ENCODE measurements around the gene MICAL2. TPM values are rescaled to one million over a fixed set of nuclear protein-coding genes. Genes with fewer than 3 reads are reported as not detected.

Gene MICAL2
- total RNA-seq, 1 experiment from 2014 or later = 53.4 TPM

DNA sequence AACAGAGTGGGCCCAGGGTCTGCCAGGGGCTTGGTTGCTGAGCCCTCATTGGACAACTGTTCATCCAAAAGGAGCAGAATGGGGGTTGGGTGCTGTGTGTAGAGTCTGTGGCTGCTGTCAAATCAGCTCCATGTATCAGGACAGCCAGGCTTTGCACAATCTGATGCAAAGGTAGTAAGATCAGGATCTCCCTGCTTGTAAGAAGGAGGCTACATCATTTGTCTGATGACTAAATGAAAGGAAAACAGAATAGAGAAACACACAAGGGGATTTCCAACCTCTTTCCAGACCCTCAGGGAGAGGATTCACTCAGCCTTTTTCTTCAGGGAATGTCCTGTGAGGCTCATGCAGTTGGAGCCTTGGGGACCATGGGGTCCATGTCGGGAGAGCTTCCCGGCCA is 7.2 kb downstream of the MICAL2 start:
- DNase-seq (ENCODE audit: low spot score) = no peak

DNA sequence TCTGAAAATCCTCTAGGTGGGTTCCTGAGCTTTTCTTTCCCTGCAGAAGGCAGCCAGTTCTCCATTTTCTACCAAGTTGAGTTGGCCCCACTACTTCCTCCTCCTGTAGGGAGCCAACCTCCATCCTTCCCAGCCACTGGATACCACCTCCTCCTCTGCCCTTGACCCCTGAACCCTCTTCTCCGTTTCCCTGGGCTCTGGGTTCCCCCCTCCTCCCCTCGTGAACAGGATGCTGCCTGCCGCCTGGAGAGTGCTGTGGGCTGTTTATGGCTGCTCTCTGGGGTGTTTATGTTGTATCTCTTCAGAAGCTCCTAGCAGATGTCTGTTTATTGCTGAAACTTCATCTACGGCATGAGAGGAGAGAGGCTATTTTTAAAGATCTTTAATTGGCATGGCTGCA is 8.6 kb downstream of the MICAL2 start:
- DNase-seq (ENCODE audit: low spot score) = no peak

DNA sequence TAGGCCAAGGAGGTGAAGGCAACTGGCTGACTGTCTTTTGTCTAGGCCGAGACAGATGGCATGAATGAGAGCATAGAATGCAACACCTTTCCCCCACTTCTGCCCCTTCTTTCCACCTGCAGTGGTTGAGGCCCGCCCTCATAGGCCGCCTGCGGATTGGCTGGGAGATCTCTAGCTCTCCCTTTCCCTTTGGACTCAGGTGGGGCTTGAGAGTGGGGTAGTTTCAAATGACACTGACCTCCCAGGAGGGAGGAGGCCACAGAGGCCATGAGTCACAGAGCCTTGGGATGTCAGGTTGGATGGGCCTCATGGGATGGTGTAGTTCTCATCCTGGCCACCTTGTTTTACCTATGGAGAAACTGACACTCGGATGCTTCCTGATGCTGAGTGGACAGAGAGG is 9.1 kb downstream of the MICAL2 start:
- DNase-seq (ENCODE audit: low spot score) = no peak

DNA sequence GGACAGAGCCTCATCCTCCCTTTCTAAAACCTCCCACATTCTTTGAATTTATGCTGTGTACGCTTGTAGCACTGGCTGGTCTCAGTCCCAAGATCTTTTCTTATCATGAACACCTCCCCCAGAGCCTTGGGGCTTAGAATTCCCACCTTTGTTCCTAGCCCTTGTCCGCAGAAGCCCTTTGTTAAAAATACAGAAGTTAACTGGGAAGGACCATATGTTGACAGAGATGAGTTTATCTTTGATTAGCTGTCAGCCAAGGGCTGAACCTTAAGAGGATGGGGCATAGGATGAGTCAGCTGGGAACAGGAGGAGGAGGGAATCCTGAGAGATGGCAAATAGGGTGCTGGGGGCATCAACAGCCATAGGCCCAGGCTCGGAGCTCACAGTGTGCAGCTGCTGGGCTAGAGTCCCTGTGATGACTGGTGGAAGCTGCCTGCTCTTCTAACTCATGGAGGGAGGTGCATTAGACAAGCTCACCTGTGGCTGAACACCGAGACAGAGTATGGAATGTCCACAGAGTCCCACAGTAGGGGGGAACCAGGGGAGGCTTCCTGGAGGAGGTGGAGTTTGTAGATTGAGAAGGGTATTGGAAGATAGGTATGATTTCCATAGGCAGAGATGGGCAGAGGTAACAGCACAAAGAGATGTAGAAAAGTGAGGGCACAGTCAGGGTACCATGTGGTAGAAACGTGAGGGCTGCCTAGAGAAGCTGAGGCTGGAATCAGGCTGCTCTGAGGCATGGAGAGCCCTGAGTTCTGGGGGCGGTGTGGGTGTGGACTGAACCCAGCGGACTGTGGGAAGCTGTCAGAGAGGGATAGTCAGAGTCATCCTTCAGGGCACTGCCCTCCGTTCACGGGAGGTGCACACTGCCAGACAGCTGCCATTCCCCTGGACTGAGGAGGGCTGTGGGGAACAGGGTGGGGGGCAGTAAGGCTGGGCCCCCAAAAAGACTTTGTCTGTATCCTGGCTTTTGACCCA is 9.9 kb downstream of the MICAL2 start:
- no peak for DNase-seq (ENCODE audit: low spot score)

DNA sequence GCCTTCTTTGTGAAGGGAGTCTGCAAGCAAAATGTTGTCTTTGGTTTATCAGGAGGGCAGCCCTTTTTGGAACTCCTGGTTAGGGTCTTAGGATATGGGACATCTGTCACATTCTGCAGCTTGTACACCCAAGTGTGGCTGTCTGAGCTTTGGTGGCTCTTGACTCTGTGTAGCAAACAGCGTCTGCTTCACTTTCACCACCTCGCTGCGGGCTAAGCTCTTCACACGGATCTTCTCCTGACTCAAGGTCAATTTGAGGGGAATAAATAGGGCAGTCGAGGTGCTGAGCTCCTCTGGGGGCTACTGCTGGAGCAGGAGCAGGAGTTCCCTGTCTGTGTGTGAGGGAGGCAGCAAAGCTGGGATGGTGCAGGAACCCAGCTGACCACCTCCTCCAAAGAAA is 10.6 kb downstream of the MICAL2 start:
- no peak for DNase-seq (ENCODE audit: low spot score)

DNA sequence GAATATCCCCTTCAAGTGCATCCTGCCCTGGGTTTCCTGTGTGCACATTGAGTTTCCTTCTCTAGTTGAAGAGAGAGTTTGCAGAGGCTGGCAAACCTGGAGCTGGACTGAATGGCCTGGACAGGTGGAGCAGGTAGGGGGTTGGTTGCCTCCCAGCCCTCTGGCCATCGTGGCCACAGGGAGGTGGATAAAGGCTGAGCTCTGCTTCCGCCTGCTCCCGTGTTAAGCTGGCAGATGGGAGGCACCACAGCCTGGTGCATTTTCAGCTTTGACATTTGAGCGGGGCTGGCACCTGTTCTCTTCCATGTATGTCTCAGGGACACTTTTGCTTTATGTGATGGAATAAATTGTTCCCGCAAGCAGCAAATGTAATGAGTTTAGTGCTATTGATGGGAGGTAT is 11.1 kb downstream of the MICAL2 start:
- no peak for DNase-seq (ENCODE audit: low spot score)

DNA sequence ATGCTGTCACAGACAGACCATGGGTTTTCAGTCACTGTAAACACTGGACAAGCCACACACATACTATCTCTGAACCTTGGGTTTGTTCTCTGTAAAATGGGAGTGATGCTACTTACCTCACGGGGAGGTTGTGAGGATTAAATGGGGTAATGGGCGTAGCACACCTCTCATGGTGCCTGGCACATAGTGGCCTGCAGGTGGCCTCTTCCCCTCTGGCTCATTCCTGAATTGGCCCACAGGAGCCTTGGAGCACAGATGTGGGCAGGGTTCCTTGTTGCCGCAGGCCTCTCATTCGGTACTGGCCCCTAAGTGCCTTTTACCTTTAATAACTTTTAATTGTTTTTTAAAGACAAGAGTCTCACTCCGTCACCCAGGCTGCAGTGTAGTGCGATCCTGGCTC is 11.7 kb downstream of the MICAL2 start:
- DNase-seq (ENCODE audit: low spot score) = peak; percentile 46

DNA sequence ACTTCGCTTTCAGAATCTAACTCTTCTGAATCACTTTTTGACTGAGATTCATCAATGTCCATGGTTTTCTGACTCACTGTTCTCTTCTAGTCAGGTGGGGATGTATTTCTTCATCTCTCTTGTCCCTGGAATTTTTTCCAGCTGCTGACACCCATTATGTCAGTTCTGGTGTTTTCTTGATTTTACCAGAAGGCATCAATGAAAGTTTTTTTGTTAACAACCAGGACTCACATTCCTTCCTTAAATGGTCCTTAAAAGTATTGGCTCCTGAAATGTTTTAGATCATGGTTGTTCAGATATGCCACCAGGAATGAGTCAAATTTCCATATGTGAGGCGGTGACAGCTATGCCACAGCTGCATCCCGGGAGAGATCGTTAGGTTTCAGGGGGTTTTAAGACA is 12.9 kb downstream of the MICAL2 start:
- no peak for DNase-seq (ENCODE audit: low spot score)

DNA sequence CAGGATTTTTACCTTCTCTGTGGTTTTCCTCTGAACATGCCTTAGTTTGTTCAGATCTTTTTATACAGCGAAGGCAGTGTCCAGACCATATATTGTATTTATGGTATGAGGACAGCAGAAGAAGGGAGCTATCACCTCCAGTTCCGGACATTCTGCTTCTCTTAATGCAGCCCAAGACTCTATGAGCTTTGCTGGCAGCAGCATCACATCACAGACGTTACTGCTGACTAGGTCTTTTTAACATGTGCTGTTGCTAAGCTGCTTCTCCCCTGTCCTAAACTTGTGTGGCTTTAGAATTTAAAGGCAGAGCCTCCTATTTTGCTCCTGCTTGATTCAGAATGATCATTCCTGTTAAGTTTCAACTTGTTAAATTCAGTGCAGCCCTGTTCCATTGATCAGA is 13.4 kb downstream of the MICAL2 start:
- DNase-seq (ENCODE audit: low spot score) = no peak

DNA sequence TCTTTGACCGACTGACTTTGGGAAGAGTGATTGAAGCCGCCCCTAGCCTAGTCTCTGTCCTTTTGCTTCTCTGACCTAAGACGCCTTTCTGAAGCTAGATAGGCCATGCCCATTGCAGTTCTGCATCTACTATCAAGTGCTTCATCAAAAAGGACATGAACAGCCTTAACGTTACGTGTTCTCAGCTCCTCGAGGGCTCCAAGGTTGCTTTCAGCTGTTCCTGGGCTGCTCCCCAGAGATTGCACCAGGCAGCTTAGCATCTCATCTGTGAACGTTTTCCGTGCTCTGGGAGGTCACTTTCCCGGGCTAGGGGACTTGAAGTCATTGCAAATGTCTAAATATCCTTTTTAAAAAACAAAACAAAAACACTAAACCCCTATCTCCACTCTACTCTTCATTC is 13.9 kb downstream of the MICAL2 start:
- DNase-seq (ENCODE audit: low spot score) = no peak

DNA sequence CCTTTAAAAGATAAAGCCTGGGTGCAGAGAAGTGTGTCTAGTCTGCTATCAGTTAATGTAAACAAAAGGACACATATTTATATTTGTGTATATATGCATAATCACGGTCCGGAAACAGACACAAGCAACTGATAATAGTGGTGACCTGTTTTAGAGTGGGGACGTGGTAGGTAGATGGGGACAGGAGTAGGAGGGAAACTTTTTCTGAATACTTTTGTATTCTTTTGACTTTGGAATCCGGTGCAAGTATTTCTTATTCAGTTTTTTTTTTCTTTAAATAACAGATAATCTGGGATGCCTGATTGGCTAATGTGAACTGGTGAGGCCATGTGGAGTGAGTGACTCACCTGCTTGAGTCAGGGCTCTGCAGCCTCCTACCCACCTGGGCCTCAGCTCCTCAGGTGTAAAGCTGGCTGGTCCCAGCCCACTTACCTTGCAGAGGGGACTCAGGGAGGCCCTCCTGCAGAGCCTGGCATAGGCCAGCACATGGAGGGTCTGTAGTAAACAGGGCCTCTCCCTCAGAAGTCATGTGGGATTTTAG is 15.3 kb downstream of the MICAL2 start:
- no peak for DNase-seq (ENCODE audit: low spot score)

DNA sequence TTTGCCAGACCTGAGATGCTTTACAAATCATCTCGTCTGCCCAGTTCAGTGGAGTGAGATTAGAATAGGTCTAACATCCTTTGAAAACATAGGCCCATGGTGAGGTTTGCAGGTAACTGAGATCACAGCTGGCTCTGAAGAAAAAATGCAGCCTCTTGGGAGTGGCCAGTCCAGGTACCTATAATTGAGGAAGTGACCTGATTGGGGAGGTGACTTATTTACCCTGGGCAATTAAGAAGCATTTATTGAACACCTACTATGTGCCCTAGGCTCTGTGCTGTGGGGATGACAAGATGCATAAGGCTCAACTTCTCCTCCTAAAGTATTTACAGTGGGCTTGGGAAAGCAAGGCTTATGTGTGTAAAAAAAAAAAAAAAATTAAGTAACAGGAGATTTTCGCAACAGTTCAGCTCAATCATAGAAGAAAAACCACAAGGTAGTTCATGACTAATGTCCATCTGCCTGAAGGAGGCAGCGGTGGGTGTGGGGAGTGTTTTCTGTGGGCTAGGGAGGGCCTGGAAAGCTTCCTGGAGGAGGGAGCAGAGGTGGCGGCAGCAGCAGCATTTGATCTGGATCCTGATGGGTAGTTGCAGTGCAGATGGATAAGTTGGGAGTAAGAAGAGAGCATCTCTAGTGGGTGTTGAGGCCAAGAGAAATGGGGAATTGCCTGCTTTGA is 16.1 kb downstream of the MICAL2 start:
- DNase-seq (ENCODE audit: low spot score) = peak; percentile 93

DNA sequence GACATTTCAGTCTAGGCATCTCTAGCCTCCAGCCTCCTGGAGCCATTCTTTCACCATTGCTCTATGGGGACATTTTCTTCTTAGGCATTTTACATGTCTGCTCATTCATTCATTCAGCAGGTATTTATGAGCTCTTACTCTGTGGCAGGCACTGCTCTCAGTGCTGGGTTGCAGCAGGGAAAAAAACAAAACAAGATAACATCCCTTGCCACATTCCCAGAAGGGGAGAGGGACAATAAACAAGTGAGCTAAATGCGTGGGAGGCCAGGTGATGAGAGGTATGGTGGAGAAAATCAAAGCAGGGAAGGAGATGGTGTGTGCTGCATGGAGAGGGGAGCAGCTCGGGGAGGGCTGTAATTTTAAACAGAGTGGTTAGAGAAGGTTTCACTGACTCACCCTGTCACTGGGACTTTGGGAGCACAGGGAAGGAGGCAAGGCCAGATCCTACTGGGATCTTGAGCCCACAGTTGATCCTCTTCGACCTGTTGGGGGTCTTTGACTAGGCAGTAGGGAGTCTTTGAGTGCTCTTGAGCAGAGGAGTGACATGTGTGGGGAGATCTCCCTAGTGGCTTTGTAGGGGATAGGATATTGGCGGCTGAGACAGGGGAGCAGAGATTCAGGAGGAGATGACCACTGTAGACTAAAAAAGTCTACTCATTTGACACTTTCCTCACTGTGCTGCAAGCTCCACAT is 17.0 kb downstream of the MICAL2 start:
- DNase-seq (ENCODE audit: low spot score) = no peak

DNA sequence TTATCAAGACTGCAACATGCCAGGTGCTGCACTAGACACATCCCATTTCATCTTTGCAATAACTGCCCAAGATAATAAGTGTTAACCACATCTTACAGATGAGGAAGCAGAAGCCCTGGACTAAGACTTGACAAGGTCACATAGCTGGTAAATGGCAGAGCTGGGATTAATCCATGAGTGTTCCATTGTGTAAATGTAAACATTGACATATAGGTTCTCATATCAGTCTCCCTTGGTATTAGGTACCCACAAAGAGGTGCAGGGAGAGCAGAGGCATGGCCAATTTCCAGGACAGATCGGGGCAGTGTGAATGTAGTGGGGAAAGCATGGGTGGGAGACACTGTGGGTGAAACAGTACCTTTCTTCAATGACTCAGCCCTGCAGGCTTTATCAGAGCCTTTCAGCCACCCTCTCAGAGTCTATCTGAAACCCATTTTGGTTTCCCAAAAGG is 17.9 kb downstream of the MICAL2 start:
- no peak for DNase-seq (ENCODE audit: low spot score)

DNA sequence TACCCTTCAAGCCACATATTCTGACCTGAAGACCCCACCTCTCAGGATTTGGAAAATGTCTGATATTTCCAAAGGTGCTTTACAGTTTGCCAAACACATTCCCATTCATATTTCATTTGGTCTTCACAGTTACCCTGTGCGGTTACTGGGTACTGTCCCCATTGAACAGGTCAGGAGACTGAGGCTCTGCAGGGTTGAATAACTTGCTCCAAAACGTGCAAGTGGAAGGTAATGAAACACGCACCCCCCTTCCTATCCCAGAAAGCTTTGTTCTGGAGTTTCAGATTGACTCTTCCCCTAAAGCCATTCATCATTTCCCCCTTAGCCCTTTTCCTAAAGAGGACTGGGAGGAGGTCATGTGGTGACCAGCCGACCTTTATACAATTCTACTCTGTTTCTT is 18.8 kb downstream of the MICAL2 start:
- no peak for DNase-seq (ENCODE audit: low spot score)

DNA sequence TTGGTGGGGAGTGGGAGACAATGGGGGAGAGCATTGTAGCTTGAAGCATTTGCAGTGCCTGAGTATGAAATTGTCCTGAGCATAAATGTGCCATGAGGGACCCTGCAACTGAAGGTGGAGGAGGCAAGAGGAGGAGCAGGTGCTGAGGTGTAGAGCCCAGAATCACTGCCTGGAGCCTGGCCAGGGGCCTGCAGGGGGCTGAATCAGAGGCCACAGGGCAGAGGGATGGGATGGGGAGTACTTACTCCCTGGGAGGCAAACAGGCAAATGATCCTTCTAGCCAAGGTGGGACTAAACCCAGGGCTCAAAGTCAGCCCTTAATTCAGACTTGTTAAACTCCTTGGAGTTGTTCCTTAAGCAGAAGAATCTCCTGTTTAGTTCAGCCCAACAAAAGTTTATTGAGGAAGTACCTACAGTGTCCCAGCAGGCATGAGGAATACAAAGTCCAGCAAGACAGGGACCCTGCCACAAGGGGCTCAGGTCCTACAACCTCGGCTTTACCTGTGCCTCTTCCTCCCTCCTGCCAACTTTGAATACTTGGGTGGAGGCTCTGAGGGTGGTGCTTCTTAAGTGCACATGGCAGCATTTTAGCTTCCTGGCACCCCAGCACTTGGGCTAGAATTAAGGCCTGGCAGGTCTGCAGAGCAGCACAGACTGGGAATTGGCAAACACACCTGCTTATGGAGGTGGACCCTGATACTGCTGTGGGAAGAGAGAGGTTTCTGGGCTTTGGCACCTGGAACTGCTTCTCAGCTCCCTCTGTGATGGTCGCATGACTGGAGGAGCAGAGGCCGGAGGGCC is 20.0 kb downstream of the MICAL2 start:
- no peak for DNase-seq (ENCODE audit: low spot score)

DNA sequence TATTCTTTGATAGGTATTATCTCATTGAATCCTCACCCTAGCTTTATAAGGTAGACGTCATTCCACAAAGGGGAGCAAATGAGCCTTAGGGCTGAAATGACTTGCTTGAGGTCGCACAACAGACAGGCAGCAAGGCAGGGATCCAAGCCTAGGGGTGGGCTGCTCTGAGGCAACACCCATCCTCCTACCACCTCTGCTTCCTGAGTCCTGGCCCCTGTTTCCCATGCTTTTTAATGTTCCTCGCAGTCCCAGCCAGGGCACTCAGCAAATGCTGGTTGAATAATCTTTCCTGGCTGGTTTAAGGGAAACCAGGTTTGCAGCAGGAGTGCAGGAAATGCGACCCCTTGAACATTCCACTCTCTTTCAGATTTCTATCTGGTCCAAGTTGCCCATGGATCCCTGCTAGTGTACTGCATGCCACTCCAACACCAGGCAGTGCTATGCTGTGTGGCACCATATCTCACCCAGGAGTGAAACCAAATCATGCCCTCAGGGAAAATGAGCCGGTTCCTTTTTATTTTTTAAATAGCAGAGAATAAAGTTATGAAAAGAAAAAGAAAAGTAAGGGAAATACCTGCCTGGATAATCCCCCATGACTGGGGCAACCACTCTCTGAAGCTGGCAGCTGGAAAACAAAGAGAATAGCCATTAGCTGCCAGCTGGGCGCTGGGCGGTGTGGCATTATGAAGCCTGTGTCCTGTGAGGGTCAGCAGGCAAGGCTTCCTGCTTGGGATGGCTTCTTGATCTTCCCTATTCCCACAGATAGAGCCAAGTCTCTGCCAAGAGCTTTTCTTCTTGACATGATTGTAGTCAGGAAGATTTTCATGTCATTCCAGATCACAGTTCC is 21.8 kb downstream of the MICAL2 start:
- no peak for DNase-seq (ENCODE audit: low spot score)

DNA sequence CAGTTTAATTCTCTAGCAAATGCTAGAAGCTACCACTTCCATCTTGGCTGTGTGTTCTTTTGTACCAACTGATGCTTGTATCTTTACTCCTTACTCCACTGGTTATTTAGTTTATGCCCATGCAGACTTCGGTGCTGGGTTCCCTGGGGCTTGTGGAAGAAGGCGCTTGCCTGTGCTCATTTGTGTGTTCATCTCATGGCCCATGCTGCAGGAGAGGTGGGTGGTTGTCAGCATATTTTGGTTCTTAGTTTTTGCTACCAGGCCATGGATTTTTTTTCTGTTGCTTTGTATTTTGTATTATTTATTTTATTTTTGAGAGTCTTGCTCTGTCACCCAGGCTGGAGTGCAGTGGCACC is 22.4 kb downstream of the MICAL2 start:
- no peak for DNase-seq (ENCODE audit: low spot score)

DNA sequence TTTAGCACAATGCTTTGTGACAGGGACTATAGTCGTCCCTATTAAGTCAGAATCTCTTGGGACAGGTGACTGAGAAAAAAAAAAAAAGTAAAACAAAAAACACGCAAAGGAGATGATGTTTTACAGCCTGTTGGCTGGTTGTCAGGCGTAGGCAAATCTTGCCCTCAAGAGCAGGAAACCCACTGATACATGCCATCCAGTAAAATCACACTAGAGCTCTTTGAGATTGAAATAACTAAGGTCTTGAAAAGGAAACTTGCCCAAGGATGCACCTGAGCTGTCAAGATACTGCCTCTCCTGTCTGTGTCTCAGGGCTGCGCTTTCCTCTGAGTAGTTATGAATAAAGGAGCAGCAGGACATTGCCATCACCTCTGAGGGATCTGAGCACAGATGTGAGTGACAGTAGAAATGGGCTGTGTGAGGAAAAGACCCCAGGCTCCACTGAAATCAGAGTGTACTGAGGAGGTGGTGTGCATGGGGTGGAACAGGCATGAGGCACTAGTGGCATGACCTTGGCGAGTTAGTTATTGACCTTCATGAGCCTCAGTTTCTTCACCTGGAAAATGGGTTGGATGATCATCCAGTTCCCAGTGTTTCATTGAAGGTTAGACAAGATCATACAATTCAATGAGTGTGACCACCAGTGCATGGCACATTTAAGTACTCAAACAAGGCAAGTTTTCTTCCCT is 23.3 kb downstream of the MICAL2 start:
- no peak for DNase-seq (ENCODE audit: low spot score)

DNA sequence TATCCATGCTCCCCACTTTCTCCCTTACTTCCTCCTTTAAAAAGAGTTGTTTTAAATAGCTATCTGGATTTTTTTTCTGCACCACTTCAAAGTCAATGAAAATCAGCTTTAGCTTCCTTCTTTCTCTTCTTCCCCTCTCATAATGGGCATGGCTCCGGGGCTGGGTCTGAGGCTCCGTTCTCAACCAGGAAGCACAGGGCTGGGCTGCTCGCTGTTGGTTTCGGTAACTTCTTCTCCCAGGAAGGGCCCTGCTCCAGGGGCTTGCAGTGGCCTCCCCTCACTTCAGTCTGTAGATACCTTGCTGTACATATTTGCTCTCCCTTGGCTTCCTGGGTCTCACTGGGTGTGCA is 23.8 kb downstream of the MICAL2 start:
- DNase-seq (ENCODE audit: low spot score) = no peak
